HepG2 (cell line): ENCODE data around the gene DUSP8.

Source experiments
- AGO1 ChIP-seq: fragments of 200-400 bp; formaldehyde crosslinking; IDR thresholded peaks from 2 replicates; pipeline ENCODE4 v1.6.1; 2017; ENCODE audit warnings: mild to moderate bottlenecking, low read depth, low read length, moderate library complexity; ENCODE audit not compliant: poor library complexity, severe bottlenecking
- CC2D1A ChIP-seq: sonication (generic); formaldehyde crosslinking; IDR thresholded peaks from 2 replicates; pipeline ENCODE4 v1.8.1; 2023; ENCODE audit warnings: mild to moderate bottlenecking, missing genetic modification reagents
- CTCF ChIP-seq: sonication (generic); formaldehyde crosslinking; IDR thresholded peaks from 2 replicates; pipeline ENCODE4 v1.5.0; 2020; ENCODE audit warnings: mild to moderate bottlenecking, missing genetic modification reagents, moderate library complexity
- FOXM1 ChIP-seq: sonication (generic); formaldehyde crosslinking; IDR thresholded peaks from 2 replicates; pipeline ENCODE4 v1.5.0; 2020; ENCODE audit warnings: missing genetic modification reagents
- PCBP2 ChIP-seq: fragments of 200-400 bp; formaldehyde crosslinking; optimal IDR thresholded peaks from 2 replicates; pipeline ENCODE3; 2018; ENCODE audit warnings: low read length, low read depth; ENCODE audit not compliant: poor library complexity, severe bottlenecking
- REST ChIP-seq, 2 experiments: IDR thresholded peaks; 2 replicates each; pipeline ENCODE4 v1.6.1; 2011 to 2012; ENCODE audit warnings: low read length in 2 of 2, borderline replicate concordance in 1 of 2, low read depth in 1 of 2, mild to moderate bottlenecking in 1 of 2, moderate library complexity in 1 of 2
- ZKSCAN1 ChIP-seq: fragments of 150-350 bp; IDR thresholded peaks from 2 replicates; pipeline ENCODE4 v1.6.1; 2014; ENCODE audit warnings: low read length

- TF ChIP-seq ZKSCAN1 = no peak
- TF ChIP-seq PCBP2 = no peak
- no peak for TF ChIP-seq FOXM1 (CRISPR knock-in tag)
- no peak for TF ChIP-seq CC2D1A (CRISPR knock-in tag)
- no peak for TF ChIP-seq AGO1
- no peak for TF ChIP-seq CTCF (CRISPR knock-in tag)
- TF ChIP-seq REST (IDR thresholded peaks at IDR 0.05; ENCODE audit: borderline replicate concordance in 1 of 2, low read depth in 1 of 2, low read length in 2 of 2) = no peak
Measured at GRCh38 chr11:1545432-1545831, 26.6 kb downstream of the DUSP8 start.
